Stromal cell of bone marrow (primary cell): Measurements from ENCODE around the gene UPK2.
"Not testable (repeated sequence)": the region's sequence is repeated elsewhere in the genome, so short reads cannot be mapped to it uniquely, and the experiment has no call there.

Source experiments
- DNase-seq: peaks from one replicate; pipeline ENCODE4 v3.0.0-alpha.2; 2012; ENCODE audit warnings: low read depth

The UPK2 gene

GRCh38 chr11:118988280-118988679 is 32.2 kb downstream of the UPK2 start:
- no peak for DNase-seq

- not testable (repeated sequence) for DNase-seq
These were observed 35.5 kb downstream of the UPK2 start for GRCh38 chr11:118991486-118992038.

GRCh38 chr11:118996926-118997626 is 41.0 kb downstream of the UPK2 start:
- DNase-seq, result peak; percentile 21

- peak; percentile 84 for DNase-seq
These were observed 41.7 kb downstream of the UPK2 start, which contains the start of gene CENATAC for GRCh38 chr11:118997627-118998387. Gene CENATAC (plus strand): TSS chr11:118998138. CDS start chr11:118998198, 60 bp downstream.

GRCh38 chr11:118998388-118998717 is 42.3 kb downstream of the UPK2 start:
- no peak for DNase-seq

- no peak for DNase-seq
These were observed 42.7 kb downstream of the UPK2 start for GRCh38 chr11:118998822-118999221.

- no peak for DNase-seq
These were observed 44.8 kb downstream of the UPK2 start for GRCh38 chr11:119000906-119001305.

GRCh38 chr11:119006656-119007055 is 50.6 kb downstream of the UPK2 start:
- DNase-seq, result no peak
